Epithelial cell of esophagus (primary cell): ENCODE results near the gene STK4.
A peak's percentile ranks its signal among the peaks of the same experiment; 100 is the strongest.

Experiments used
- DNase-seq: peaks from one replicate; pipeline ENCODE4 v3.0.0; 2010; ENCODE audit warnings: low read depth
- H3K4me3 ChIP-seq: 2 replicates; pipeline ENCODE4 v1.5.1; 2011; ENCODE audit warnings: mild to moderate bottlenecking, low read length, control low read depth
- TF ChIP-seq, protein P1 (sequence below): IDR thresholded peaks from 2 replicates; pipeline ENCODE4 v1.5.1; 2011; ENCODE audit warnings: low read depth, mild to moderate bottlenecking, low read length, control low read depth, inconsistent platforms; ENCODE audit not compliant: insufficient read depth; ENCODE audit errors: missing control alignments

STK4 gene

DNA sequence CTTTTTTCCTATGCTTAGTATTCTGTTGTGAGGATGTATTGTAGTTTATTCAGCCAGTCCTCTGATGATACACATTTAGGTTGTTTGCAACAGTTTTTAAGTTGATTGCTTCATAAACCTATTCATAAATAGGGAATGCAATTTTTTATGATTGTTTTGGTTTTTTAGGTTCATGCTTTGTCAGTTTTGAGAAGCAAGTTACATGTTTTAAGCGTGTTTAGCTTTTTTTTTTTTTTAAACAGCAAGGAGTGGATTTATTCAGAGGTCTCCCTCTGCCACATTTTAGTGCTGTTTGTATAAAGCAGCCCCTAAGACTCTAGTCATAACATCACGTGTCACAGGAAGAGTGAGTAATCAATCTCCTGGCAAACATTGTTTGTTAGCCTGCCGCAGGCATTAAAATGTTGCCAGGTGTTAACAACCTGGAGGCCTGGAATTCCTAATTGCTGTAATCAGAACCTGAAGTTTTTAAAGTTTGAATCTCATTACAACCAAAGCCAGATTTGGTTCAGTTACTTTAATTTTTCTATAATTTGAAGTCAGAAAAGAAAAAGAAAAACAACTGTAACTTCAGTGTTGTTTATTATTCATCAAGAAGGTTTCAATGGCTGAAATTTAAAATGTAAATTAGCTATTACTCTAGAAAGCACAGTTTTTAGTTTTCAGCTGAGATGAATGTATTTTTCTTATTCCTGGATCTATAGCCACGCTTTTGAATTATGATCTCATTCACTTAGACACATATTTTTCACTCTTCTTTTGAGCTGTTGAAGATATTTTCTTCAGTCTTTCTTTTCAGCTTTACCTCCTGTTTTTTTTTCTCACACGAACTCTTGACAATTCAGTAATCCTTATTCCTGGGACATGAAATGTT, 75.4 kb downstream of the STK4 start:
- DNase-seq, result peak; percentile 95
- H3K4me3 ChIP-seq, result no peak overlapping the region
- TF ChIP-seq, protein P1, sequence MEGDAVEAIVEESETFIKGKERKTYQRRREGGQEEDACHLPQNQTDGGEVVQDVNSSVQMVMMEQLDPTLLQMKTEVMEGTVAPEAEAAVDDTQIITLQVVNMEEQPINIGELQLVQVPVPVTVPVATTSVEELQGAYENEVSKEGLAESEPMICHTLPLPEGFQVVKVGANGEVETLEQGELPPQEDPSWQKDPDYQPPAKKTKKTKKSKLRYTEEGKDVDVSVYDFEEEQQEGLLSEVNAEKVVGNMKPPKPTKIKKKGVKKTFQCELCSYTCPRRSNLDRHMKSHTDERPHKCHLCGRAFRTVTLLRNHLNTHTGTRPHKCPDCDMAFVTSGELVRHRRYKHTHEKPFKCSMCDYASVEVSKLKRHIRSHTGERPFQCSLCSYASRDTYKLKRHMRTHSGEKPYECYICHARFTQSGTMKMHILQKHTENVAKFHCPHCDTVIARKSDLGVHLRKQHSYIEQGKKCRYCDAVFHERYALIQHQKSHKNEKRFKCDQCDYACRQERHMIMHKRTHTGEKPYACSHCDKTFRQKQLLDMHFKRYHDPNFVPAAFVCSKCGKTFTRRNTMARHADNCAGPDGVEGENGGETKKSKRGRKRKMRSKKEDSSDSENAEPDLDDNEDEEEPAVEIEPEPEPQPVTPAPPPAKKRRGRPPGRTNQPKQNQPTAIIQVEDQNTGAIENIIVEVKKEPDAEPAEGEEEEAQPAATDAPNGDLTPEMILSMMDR, result no peak

DNA sequence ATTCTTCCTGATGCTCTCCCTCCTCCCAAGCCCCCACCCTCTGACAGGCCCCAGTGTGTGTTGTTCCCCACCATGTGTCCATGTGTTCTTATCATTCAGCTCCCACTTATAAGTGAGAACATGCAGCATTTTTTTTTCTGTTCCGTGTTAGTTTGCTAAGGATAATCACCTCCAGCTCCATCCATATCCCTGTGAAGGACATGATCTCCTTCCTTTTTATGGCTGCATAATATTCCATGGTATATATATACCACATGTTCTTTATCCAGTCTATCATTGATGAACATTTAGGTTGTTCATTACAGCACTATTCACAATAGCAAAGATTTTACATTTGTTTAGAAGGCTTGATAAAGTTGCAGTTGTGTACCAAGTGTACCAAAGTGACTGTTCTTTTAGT, 76.7 kb downstream of the STK4 start:
- no peak for DNase-seq
- no peak overlapping the region for H3K4me3 ChIP-seq
- TF ChIP-seq, protein P1, result no peak

DNA sequence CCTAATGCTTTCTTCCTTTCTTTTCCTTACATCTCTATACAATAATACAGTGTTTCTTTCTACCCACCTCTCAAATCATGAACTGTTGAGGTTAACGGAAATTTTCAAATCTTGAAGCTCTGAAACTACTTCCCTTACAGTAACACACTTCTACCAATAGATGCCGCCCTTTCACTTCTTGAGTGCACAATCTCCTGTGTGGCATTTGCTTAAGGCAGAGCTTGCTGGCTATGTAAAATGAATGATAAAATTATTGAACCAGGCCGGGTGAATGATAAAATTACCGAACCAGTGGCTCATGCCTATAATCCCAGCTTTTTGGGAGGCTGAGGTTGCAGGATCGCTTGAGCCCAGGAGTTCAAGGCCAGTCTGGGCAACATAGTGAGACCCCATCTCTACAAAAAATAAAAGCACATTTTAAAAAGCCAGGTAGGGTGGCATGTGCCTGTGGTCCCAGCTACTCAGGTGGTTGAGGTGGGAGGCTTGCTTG, 77.8 kb downstream of the STK4 start:
- H3K4me3 ChIP-seq, result no peak overlapping the region
- TF ChIP-seq, protein P1, result peak; percentile 94
- DNase-seq, result peak; percentile 86

DNA sequence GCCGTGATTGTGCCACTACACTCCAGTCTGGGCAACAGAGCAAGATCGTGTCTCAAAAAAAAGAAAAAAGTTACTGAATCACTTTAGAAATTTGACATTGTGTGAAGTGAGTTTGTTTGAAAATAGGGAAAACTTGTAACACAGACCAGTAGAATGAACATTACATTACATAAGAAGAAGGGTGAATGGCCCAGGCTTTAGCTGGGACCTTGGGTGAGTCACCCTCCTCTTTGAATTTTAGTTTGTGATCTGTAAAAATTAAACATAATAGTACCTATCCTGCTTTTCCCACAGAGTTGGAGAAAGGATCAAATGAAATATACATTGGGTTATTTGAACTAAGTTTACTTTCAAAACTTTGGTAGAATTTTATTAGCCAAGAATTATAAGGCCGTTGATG, 78.3 kb downstream of the STK4 start:
- TF ChIP-seq, protein P1, result no peak
- DNase-seq, result no peak

DNA sequence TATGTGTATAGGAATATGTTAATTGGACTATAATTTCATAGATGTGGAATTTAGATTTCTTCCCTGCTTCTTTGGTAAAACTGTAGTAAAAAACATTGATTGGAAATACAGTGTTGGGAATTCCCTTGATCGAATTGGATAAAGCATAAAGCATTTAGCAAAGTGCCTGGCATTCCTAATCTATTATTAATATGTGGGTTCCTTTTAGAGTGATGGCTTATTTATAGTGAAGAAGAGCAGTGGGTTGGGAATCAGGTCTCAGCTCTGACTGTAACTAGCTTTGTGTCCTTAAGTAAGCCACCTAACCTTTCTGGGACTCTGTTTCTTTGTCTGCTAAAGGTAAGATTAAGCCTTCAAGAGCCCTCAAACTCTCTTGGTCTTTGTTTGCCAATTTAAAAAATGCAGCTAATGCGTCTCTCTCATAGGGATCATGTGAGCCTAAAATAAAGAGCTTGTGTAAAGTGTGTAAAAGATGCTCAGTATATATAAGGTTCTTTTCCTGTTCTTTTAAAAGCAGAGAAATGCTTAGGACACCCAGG, 81.3 kb downstream of the STK4 start:
- H3K4me3 ChIP-seq, result no peak overlapping the region
- DNase-seq, result no peak
- TF ChIP-seq, protein P1, result no peak

More for the DNA sequence above, 78.3 kb downstream of the STK4 start:
- no peak overlapping the region for H3K4me3 ChIP-seq

DNA sequence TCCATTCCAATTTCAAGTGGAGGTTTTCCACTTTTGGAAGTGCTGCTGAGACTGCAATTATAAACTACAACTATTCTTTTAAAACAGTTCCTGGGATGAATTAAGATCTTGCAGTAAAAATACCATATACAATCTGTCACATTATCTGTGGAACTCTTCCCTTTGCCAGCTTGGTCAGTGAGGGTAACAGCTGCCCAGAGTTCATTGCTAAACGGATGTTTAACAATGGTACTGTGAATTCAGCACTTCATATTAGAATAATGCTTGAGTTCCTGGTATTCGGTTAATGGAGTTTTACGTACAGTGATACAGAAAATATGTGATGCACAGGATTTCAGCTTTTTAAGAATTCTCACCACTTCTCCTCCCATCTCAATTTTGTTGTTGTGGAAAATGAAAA, 83.1 kb downstream of the STK4 start:
- TF ChIP-seq, protein P1, result no peak
- H3K4me3 ChIP-seq, result no peak overlapping the region
- no peak for DNase-seq
